NCI-H748 treated with DMSO at 0.1 percent for 48 hours (cell line): Measurements from ENCODE around the gene CGN.
"Not testable (repeated sequence)": the region's sequence is repeated elsewhere in the genome, so short reads cannot be mapped to it uniquely, and the experiment has no call there.

Source experiments
- DNase-seq: peaks from one replicate; lab custom pipeline; 2025; lab: John Stamatoyannopoulos, UW

Gene CGN

DNA sequence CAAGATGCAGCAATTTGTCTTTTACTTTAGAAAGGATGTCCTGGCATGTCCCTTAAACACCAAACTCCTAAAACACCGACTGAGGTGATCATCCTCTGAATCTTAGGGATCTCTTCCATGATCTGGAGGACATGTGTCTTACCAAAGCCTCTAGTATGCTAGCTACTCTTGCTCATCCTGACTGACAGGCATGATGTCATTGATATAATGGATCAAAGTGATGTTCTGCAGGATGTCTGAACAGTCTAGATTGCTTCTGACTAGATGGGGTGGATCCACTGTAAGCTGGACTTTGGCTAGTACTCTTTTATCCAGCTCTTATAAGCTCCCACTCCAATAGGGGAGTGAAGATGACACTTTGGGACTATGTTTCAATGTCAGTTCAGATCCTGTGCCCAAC lies 11.3 kb upstream of the CGN start:
- DNase-seq: no peak

DNA sequence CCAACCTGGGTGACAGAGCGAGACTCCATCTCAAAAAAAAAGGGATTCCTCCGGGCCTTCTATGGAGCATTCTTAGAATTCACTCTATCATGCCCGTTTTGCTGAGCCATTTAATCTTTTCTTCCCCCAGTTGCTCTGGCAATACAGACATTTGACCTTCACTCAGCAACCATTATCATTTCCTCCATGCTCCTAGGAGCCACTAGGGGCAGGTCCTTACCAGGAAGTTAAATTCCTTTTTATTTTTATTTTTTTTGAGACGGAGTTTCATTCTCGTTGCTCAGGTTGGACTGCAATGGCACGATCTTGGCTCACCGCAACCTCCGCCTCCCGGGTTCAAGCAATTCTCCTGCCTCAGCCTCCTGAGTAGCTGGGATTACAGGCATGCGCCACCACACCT lies 9.7 kb upstream of the CGN start:
- DNase-seq: no peak

DNA sequence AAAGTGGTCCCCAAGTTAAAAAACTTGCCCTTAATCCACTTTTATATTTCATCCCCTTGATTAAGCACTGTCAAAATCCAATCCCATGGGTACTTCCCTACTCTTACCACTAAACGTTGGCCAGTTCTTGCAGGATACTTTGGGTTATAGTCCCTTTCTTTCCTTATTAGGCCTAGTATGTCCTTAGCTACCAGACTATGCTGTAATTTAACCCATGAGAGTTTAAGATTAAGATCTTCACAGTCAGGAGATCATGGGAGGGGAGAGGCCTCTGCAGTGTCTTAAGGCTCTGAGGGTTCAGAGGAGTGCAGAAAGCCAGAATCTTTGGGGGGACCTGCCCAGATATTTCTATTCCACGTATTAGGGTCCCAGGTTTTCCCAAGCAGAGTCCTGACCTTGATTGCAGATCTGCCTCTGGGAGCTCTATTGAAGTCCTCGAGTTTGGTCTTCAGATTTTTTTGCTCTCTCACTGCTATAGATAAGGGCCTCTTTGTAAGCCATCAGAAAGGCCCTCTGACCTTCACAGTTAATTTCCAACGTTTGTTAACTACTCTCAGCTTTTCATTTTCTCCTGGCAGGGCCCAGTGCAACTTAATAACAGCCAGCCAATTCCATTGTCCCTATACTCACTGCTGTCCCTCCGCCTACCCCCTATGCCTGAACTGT lies 9.0 kb upstream of the CGN start:
- DNase-seq: no peak

DNA sequence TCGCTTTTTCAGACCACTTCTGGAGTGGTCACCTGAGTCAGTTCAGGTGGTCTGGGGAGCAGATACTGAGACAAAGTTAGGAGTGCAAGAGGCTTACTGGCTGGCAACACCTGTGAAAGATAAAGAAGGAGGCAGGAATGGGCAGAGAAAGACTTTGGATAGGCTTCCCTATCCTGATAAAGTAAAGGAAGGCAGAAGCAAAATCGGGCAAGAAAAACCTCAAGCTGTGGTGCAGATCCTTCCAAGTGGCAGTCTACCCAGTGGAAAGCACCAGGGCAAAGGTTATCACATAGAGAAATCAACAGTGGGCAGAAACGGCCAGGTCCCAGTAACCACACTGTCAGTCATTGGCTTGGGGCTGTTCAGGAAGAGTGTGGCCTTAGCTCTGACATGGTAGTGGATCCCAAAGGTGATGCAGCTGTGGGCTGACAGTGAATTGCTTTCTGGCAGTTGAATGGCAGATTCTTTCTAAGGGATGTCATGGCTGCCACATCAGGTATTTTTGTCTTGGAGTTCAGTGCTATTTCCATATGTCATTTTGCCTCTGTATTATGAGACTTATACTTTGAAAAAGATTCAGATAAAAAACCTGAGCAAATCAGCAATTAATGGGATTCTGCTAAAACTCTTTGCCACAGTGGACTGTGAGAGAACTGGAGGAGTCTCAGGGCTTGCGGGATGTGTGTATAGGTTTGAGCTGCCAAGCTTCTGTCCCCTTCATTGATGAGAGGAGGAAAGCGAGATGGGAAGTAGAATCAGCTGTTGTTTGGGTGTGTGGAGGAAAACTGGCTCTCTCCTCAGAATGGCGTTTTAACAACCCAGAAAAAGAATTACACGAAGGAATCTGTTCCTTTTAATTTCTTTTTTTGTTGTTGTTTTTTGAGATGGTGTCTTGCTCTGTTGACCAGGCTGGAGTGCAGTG lies 8.1 kb upstream of the CGN start:
- no peak for DNase-seq

DNA sequence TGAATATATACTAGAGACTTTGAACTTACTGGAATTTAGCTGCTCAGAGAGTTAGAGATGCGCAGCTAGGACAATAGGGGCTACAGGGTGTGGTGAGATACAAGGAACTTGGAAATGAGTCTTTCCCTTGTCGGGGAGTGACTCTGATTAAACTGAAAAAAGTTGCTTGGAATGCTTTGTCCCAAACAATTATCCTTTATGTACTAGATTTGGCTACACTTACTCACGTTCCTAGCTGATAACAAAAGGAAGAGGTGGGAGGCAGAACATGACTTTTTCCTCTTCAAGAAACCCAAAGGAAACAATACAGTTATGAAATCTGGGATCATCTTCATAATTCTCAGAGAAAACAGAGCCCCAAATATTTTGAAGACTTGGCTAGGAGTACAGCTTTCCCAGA lies 6.9 kb upstream of the CGN start:
- DNase-seq: no peak

DNA sequence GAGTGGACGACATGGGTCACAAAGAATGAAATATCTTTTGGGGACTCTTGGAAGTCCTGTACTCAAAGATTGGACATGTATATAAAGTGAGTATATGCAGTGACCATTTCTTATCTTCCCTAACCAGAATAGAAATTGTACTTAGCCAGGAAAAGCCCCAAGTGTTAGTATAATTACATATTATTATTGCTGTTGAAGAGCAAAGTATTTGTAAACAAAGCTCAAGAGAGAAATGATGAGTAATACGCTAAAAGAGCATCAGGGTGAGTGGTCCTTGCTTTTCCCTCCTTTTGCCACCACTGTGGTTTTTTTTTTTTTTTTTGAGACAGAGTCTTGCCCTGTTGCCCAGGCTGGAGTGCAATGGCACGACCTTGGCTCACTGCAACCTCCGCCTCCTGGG lies 6.4 kb upstream of the CGN start:
- DNase-seq: no peak

DNA sequence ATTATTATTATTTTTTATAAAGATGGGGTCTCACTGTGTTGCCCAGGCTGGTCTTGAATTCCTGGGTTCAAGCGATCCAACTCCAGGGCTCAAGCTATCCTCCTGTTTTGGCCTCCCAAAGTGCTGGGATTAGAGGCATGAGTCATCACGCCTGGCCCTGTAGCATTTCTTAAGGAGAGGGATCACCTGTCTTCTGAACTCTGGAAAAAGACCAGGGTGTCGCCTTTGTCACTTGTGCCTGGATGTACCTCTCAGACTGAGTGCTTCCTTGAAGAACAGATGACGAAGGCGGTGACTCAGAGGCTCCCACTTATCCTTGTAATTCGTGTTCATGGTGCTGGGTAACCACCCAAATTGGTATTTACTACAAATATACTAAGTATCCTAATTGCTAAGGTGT lies 2.4 kb upstream of the CGN start:
- DNase-seq: no peak

DNA sequence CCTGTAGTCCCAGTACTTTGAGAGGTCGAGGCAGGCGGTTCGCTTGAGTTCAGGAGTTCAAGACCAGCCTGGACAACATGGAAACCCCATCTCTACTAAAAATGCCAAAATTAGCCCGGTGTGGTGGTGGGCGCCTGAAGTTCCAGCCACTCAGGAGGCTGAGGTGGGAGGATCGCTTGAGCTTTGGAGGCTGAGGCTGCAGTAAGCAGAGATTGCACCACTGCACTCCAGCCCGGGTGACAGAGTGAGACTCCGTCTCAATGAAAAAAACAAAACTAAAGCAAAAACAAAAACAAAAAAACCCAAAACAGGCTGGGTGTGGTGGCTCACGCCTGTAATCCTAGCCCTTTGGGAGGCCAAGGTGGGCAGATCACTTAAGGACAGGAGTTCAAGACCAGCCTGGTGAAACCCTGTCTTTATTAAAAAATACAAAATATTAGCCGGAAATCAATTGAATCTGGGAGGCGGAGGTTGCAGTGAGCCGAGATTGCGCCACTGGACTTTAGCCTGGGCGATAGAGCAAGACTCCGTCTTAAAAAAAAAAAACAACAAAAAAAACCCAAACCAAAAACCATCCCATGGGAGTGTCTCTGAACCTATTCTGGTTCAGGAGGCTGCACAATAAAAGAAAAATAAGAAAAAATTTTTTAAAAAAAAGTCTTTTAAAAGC lies 1.7 kb upstream of the CGN start:
- DNase-seq: no peak

DNA sequence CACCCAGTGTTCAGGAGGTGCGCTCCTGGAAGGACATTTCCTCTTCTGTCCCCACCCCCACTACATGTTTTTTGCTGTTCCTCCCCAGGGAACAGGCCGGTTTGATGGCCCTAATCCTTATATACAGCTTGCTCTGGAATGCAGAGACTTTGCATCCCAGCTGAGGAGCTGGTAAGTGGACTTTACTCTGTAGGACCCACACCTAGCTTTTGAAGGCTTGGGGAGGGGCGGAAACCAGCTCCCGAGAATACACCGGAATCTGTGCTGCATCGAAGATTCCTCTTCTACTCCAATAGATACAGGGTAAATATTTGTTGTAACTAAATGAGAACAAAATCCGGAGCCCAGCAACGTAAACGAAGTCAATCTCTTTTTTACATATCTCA lies 1.2 kb upstream of the CGN start:
- DNase-seq: no peak

DNA sequence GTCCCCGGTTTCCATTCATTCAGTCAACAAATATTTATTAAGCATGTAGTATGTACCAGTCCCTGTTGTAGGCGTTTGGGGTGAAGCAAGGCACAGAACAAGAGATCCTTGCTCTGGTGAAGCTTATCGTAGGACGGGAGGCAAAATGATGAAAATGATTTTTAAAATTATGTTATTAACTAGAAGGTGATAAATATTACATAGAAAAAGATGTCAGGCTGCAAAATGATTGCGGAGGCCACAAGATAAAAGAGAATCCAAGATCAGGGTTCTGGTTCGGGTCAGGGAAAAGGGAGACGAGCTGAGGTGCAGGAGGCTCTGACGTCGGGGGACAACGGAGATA lies 602 bp upstream of the CGN start:
- DNase-seq: no peak

DNA sequence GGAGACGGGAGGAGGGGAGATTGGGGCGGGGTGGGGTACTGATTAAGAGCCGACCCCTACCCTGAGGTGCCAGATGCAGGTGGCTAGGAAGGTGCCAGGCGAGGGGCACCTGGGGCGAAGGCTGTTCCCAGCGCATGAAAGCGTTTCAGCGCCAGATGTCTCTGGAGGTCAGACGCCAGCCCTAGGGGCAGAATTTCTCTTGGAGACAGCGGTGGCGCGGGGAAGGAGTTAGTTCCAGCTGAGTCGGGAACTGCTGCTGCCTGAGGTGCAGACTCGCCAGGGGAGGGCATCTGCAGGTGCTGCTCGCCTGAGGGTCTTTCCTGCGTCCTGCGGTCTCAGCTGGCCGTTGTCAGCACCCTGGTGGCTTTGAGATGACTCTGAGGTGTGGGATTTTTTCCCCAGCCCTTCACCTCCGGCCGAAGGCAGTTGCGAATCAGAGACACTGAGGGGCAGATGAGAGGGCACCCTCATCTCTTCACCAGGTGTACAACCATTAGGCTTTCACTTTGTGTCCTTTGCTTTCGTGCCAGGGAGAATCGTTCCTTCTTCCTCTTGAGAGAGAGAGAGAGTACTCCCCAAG lies 539 bp downstream of the CGN start:
- DNase-seq: peak; percentile 44

DNA sequence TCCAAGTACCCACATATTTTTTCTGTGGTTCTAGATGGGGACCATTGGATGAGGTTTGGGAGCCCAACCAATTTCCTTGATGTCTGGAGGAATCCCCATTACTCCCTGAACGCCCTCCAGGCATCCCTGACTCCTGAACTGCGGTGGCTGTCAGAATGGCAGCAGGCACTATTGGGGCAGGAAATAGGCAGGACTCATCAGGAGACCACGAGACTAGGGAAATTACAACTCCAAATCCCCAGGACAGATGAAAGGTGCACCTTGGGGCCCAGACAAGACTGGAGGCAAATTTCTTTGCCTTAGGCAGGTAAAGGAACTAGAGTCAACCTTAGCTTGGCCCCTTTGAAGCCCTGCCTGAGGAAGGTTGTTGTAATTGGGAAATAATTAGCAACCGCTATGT lies 1.1 kb downstream of the CGN start:
- DNase-seq: no peak

DNA sequence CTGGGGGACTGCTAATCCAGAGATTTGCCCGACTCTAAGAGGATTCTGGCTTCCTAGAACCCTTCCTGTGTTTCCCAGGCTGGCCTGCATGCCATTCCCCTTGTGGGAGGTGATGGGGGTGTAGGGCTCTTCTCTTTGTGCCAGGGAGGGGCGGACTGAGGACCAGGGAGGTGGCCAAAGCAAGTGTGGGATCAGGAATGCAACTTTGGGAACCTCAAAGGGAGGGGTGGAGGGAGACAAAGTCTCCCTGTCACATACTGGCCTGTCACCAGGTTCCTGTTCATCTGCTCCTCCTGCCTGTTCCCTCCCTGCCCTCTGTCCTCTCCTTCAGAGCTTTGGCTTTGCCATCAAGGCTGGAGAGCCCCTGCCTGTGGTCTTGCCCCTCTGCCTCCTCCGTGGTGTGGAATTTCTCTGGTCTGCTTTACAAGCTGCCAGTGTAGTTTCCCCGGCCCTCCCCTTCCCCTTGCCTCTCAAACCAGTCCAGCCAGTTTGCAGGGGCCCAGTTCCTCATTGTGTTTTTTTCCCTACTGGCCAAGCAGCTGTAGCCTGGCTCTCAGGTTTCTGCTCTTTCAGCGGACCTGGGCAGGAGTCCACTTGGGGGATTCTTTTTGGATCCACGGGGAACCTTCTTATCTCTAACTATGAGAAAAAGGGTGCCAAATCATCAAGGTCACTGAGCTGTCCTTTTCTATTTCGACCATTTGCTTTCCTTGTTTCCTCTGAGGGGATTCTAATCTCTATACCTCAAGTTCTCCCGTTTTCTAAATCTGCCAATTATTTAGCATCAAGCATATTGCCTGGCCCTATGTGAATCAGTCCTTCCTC lies 1.8 kb downstream of the CGN start:
- DNase-seq: no peak

DNA sequence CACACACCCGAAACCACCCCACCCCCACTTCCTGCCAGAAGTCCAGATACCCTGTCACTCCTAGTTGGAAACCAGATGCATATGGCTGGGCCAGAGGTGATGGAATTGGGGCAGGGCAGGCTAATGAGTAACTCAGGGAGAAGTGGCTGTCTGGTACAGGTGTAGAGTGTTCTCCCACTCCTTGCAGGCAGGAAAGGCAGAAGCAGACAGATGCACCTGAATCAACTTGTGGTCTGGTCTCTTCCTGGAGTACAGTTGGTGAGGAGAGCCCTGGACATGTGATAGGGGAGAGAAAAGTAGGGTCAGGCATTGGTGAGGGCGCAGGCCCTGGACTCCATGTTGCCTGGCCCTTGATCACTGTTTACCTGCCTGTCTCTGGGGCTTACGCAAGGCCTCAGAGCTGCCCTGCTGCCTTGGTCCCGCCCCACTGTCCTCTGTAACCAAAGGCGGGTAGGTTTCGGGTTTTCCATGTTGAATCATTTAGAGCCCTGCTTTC lies 2.5 kb downstream of the CGN start:
- no peak for DNase-seq

DNA sequence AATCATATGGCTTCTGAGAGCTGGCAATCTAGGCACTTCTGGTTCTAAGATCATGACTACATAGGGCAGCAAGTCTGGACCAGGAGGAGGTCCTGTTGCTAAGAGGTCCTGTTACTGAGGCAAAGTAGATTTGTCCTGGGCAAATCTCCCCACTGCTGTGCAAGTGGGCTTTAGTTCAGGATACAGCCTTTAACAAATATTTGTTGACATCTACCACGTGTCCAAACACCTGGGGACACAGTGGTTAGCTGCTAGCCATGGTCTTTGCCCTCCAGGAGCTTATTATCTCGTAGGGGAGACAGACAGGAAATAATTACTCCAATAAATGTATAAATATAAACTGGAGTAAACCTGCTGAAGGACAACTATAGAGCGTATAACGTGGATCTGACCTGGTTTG lies 3.2 kb downstream of the CGN start:
- DNase-seq: no peak

DNA sequence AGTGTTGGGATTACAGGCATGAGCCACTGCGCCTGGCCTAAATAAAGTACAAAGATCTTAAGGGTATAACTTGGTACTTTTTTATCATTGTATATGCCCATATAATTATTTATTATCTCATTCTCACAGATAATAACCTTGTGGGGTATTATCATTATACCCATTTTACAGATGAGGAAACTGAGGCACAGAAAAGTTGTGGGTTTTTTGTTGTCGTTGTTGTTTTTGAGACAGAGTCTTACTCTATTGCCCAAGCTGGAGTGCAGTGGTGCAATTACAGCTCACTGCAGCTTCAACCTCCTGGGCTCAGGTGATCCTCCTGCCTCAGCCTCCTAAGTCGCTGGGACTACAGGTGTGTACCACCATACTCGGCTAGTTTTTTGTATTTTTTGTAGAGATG lies 4.1 kb downstream of the CGN start:
- DNase-seq: no peak

DNA sequence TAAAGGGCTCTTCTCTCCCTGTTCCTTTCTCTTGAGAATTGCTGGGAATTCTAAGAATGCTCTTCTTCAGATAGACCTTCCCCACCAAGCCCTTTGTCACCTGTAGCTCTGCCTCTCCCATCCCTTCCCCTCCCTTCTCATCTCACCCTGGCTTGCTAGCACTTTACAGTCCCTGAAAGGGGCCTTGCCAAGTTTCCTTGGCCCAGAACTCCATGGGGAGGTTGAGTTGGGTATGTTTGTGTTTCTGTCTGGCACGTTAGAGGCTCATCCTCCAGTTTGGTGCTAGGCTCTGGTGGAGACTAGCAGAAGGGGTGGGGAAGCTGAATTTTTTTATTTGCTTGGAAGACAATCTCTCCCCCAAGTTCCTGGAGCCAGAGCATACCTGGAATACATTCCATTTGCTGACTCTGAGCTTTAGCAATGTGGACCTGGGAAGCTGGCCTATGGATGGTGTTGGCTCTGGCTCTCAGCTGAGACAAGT lies 4.9 kb downstream of the CGN start:
- DNase-seq: no peak

DNA sequence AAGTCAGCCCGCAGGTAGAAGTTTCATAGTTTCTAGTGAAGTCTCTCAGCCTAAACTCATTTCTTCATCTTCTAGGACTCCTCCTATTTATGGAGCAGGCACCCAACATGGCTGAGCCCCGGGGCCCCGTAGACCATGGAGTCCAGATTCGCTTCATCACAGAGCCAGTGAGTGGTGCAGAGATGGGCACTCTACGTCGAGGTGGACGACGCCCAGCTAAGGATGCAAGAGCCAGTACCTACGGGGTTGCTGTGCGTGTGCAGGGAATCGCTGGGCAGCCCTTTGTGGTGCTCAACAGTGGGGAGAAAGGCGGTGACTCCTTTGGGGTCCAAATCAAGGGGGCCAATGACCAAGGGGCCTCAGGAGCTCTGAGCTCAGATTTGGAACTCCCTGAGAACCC lies 7.2 kb downstream of the CGN start:
- no peak for DNase-seq

DNA sequence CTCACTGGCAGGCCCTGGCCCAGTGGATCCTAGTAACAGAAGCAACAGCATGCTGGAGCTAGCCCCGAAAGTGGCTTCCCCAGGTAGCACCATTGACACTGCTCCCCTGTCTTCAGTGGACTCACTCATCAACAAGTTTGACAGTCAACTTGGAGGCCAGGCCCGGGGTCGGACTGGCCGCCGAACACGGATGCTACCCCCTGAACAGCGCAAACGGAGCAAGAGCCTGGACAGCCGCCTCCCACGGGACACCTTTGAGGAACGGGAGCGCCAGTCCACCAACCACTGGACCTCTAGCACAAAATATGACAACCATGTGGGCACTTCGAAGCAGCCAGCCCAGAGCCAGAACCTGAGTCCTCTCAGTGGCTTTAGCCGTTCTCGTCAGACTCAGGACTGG lies 7.7 kb downstream of the CGN start:
- DNase-seq: no peak

DNA sequence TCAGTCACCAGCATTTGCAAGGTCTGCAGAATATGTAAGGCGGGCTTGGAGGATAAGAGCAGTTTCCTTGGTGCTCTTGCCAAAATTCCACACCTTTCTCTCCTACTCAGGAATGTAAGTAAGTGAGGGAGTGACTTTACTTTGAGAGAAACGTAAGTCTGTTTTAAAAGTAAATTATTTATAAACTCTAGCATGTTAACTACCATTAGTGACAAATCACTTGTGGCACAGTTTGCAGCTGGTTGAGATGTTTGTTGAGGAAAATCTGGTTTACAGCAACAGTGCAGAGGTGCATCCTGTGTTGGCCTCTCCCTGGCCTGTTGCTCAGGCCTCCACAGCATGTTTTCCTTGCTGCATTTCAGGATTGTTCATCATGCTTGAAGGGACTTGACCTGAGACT lies 8.5 kb downstream of the CGN start:
- DNase-seq: no peak

DNA sequence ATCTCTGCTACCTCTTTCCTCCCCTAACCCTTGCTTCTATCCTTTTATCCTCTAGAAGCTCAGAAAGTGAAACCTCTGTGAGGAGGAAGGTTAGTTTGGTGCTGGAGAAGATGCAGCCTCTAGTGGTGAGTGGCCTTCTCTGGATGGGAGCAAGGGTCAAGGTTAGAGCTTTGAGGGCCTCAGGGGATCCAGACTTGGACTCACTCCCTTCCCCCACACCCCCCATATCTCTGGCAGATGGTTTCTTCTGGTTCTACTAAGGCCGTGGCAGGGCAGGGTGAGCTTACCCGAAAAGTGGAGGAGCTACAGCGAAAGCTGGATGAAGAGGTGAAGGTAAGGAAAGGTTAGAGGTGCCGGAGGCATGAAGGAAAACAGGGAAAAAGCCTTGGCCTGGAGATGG lies 9.2 kb downstream of the CGN start:
- DNase-seq: no peak

DNA sequence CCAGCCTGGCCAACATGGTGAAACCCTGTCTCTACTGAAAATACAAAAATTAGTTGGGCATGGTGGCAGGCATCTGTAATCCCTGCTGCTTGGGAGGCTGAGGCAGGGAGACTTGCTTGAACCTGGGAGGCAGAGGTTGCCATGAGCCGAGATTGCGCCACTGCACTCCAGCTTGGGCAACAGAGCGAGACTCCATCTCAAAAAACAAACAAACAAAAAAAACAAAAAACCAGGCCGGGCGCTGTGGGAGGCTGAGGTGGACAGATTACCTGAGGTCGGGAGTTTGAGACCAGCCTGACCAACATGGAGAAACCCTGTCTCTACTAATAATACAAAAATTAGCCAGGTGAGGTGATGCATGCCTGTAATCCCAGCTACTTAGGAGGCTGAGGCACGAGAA lies 11.2 kb downstream of the CGN start:
- DNase-seq: not testable (repeated sequence)
